ENCODE measurements around the gene RHOBTB1.
A peak's percentile ranks its signal among the peaks of the same experiment; 100 is the strongest.

The RHOBTB1 gene

DNA sequence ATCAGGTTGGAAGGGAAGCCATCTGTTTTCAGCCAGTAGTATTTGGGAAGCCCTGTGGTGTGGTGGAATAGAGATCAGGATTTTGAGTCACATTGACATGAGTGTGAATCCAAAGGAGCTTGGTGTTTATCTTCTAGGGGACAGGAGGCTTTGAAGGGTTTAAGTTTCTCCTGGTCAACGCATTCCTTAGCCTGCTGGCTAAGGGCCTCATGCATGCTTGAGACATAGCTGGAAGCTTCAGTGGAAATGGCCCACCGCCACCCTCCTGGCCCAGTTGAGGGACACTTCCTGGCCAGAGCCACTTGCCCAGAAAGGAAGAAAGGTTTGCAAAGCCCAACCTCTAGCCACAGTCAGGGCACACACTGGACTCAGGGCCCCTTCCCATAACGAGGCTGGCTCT, 94.8 kb downstream of the RHOBTB1 start:
- Histone ChIP-seq H2BK5ac (ENCODE audit: low read length) (no peak overlapping the region), H3K4ac (ENCODE audit: low read length) (no peak overlapping the region), H3K27me3 (ENCODE audit: control insufficient read depth in 3 of 3, insufficient read depth in 3 of 3, low read depth in 1 of 3, low read length in 3 of 3) (no peaks in the 10 kb centered on the region), H3K79me1 (ENCODE audit: low read depth, low read length) (no peaks in the 10 kb centered on the region), H3K23ac (ENCODE audit: low read depth, low read length, poor library complexity) (no peak overlapping the region), H3K27ac (replicated peaks; ENCODE audit: low read length) (no peak overlapping the region), H3K36me3 (replicated peaks in 1 of 2; ENCODE audit: control insufficient read depth in 2 of 2, insufficient read depth in 2 of 2, low read length in 2 of 2) (no peaks in the 10 kb centered on the region), H4K91ac (ENCODE audit: low read depth, low read length, poor library complexity) (no peak overlapping the region), H4K8ac (ENCODE audit: low read depth, low read length) (no peak overlapping the region), H2AK5ac (ENCODE audit: low read depth, low read length) (no peak overlapping the region), H3K4me3 (ENCODE audit: low read length in 2 of 2) (no peak overlapping the region), H2BK15ac (ENCODE audit: low read length) (no peak overlapping the region), H2BK12ac (ENCODE audit: low read length) (no peak overlapping the region), H3K14ac (ENCODE audit: low read length) (no peak overlapping the region), H3K4me2 (ENCODE audit: insufficient read depth, low read length, poor library complexity, severe bottlenecking) (no peak overlapping the region), H3K9me3 (replicated peaks in 1 of 2; ENCODE audit: control insufficient read depth in 2 of 2, insufficient read depth in 1 of 2, low read depth in 1 of 2, low read length in 2 of 2) (peaks cover 0 to 9% of the 10 kb centered on the region in 2 donors), H3K9ac (ENCODE audit: low read depth, low read length, poor library complexity) (no peak overlapping the region), H3K18ac (ENCODE audit: low read length) (no peak overlapping the region), H2AFZ (ENCODE audit: low read length) (no peak overlapping the region), H2BK120ac (ENCODE audit: low read depth, low read length) (no peak overlapping the region), H3K4me1 (ENCODE audit: control insufficient read depth in 2 of 2, insufficient read depth in 1 of 2, low read depth in 1 of 2, low read length in 2 of 2) (peaks cover 0 to 24% of the 10 kb centered on the region in 2 donors)
- no CpG with 5 or more reads among the region's 3 CpGs for WGBS, 2 donors (ENCODE audit: extremely low coverage in 2 of 2, insufficient read length in 2 of 2, insufficient replicate concordance in 1 of 2)
- no peak for DNase-seq (ENCODE audit: low spot score)

DNA sequence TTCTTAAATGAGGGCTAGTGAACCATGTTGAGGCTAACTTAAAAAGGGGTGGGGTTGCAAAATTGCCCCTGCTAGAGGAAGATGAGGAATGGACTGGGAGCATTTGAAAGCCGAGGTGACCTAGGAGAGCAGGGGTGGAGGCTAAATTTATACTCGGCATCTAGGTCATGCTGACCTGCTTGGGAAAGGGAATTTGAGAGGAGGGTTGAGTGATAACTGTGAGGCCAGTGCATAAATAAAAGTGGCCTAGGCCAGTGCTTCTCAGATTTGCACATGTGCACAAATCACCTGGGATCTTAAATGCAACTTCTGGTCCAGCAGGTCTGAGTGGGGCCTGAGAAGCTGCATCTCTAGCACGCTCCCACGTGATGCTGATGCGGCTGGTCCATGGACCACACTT, 95.3 kb downstream of the RHOBTB1 start:
- Histone ChIP-seq H2BK15ac (ENCODE audit: low read length) (no peak overlapping the region), H3K9ac (ENCODE audit: low read depth, low read length, poor library complexity) (no peak overlapping the region), H3K36me3 (replicated peaks in 1 of 2; ENCODE audit: control insufficient read depth in 2 of 2, insufficient read depth in 2 of 2, low read length in 2 of 2) (no peaks in the 10 kb centered on the region), H4K91ac (ENCODE audit: low read depth, low read length, poor library complexity) (no peak overlapping the region), H3K4me3 (ENCODE audit: low read length in 2 of 2) (no peak overlapping the region), H2BK5ac (ENCODE audit: low read length) (no peak overlapping the region), H3K4me1 (ENCODE audit: control insufficient read depth in 2 of 2, insufficient read depth in 1 of 2, low read depth in 1 of 2, low read length in 2 of 2) (peaks cover 0 to 20% of the 10 kb centered on the region in 2 donors), H3K4ac (ENCODE audit: low read length) (no peak overlapping the region), H3K14ac (ENCODE audit: low read length) (no peak overlapping the region), H2AFZ (ENCODE audit: low read length) (no peak overlapping the region), H4K8ac (ENCODE audit: low read depth, low read length) (no peak overlapping the region), H3K18ac (ENCODE audit: low read length) (no peak overlapping the region), H2AK5ac (ENCODE audit: low read depth, low read length) (no peak overlapping the region), H3K27ac (replicated peaks; ENCODE audit: low read length) (no peak overlapping the region), H2BK12ac (ENCODE audit: low read length) (no peak overlapping the region), H2BK120ac (ENCODE audit: low read depth, low read length) (no peak overlapping the region), H3K27me3 (ENCODE audit: control insufficient read depth in 3 of 3, insufficient read depth in 3 of 3, low read depth in 1 of 3, low read length in 3 of 3) (no peaks in the 10 kb centered on the region), H3K9me3 (replicated peaks in 1 of 2; ENCODE audit: control insufficient read depth in 2 of 2, insufficient read depth in 1 of 2, low read depth in 1 of 2, low read length in 2 of 2) (peaks cover 0 to 9% of the 10 kb centered on the region in 2 donors), H3K79me1 (ENCODE audit: low read depth, low read length) (no peaks in the 10 kb centered on the region), H3K4me2 (ENCODE audit: insufficient read depth, low read length, poor library complexity, severe bottlenecking) (no peak overlapping the region), H3K23ac (ENCODE audit: low read depth, low read length, poor library complexity) (no peak overlapping the region)
- WGBS, 2 donors (ENCODE audit: extremely low coverage in 2 of 2, insufficient read length in 2 of 2, insufficient replicate concordance in 1 of 2), result no CpG with 5 or more reads among the region's 5 CpGs
- DNase-seq (ENCODE audit: low spot score), result no peak

DNA sequence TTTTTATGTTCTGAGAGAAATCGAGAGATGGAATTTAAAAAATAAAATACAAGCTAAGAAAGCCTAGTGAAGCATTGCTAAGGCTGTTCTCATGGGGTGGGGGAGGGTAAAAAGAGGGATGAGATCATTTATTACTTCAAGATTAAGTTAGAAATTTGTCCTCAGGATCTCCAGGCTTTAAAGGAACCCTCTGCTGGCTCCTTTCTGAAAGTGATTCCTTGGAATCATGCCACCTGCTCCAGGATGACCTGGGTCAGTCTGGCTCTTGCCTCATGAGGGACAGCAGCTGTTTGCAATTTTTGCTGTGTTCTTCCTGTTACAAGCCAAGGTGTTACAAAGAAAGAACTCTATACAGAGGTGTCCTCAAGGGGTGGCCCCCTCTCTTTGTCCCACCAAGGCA, 95.9 kb downstream of the RHOBTB1 start:
- H2BK5ac ChIP-seq (ENCODE audit: low read length), result no peak overlapping the region
- no peak overlapping the region for H2BK12ac ChIP-seq (ENCODE audit: low read length)
- DNase-seq (ENCODE audit: low spot score), result no peak
- no peaks in the 10 kb centered on the region for H3K27me3 ChIP-seq (ENCODE audit: control insufficient read depth in 3 of 3, insufficient read depth in 3 of 3, low read depth in 1 of 3, low read length in 3 of 3)
- H3K9ac ChIP-seq (ENCODE audit: low read depth, low read length, poor library complexity), result no peak overlapping the region
- H3K4ac ChIP-seq (ENCODE audit: low read length), result no peak overlapping the region
- no peak overlapping the region for H2BK15ac ChIP-seq (ENCODE audit: low read length)
- no peak overlapping the region for H2BK120ac ChIP-seq (ENCODE audit: low read depth, low read length)
- no peak overlapping the region for H3K4me2 ChIP-seq (ENCODE audit: insufficient read depth, low read length, poor library complexity, severe bottlenecking)
- H3K14ac ChIP-seq (ENCODE audit: low read length), result no peak overlapping the region
- no peak overlapping the region for H3K27ac ChIP-seq (replicated peaks; ENCODE audit: low read length)
- H2AK5ac ChIP-seq (ENCODE audit: low read depth, low read length), result no peak overlapping the region
- H3K36me3 ChIP-seq (replicated peaks in 1 of 2; ENCODE audit: control insufficient read depth in 2 of 2, insufficient read depth in 2 of 2, low read length in 2 of 2), result no peaks in the 10 kb centered on the region
- peaks cover 0 to 9% of the 10 kb centered on the region in 2 donors for H3K9me3 ChIP-seq (replicated peaks in 1 of 2; ENCODE audit: control insufficient read depth in 2 of 2, insufficient read depth in 1 of 2, low read depth in 1 of 2, low read length in 2 of 2)
- no peak overlapping the region for H4K91ac ChIP-seq (ENCODE audit: low read depth, low read length, poor library complexity)
- WGBS, 2 donors (ENCODE audit: extremely low coverage in 2 of 2, insufficient read length in 2 of 2, insufficient replicate concordance in 1 of 2), result 100% methylated on average over 1 of the region's 1 CpG; no CpG with 5 or more reads in 1 of the 2 donors
- no peak overlapping the region for H2AFZ ChIP-seq (ENCODE audit: low read length)
- no peak overlapping the region for H3K4me3 ChIP-seq (ENCODE audit: low read length in 2 of 2)
- no peak overlapping the region for H3K23ac ChIP-seq (ENCODE audit: low read depth, low read length, poor library complexity)
- H3K79me1 ChIP-seq (ENCODE audit: low read depth, low read length), result no peaks in the 10 kb centered on the region
- no peak overlapping the region for H4K8ac ChIP-seq (ENCODE audit: low read depth, low read length)
- no peak overlapping the region for H3K18ac ChIP-seq (ENCODE audit: low read length)
- H3K4me1 ChIP-seq (ENCODE audit: control insufficient read depth in 2 of 2, insufficient read depth in 1 of 2, low read depth in 1 of 2, low read length in 2 of 2), result peaks cover 0 to 15% of the 10 kb centered on the region in 2 donors

DNA sequence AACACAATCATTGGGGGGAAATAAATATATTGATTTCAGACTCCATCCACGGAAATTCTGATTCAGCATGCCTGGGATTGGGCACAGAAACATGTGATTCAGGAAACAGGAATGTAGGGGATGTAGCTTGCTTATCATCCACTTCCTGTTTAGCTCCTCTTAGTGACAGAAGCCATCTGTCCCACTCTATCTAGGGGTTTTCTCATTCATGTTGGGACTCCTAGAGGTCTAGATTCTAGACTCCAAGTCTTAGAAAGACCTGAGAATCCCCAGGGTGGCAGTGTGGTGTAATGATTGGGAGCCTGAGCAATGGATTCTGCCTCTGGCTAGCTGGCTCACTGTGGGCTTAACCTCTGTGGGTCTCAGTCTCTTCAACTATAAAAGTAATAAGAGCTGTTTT, 97.8 kb downstream of the RHOBTB1 start:
- Histone ChIP-seq H3K27ac (replicated peaks; ENCODE audit: low read length) (no peak overlapping the region), H2BK15ac (ENCODE audit: low read length) (no peak overlapping the region), H2BK5ac (ENCODE audit: low read length) (no peak overlapping the region), H3K36me3 (replicated peaks in 1 of 2; ENCODE audit: control insufficient read depth in 2 of 2, insufficient read depth in 2 of 2, low read length in 2 of 2) (no peaks in the 10 kb centered on the region), H2BK12ac (ENCODE audit: low read length) (no peak overlapping the region), H2BK120ac (ENCODE audit: low read depth, low read length) (no peak overlapping the region), H3K4me1 (ENCODE audit: control insufficient read depth in 2 of 2, insufficient read depth in 1 of 2, low read depth in 1 of 2, low read length in 2 of 2) (no peaks in the 10 kb centered on the region), H2AK5ac (ENCODE audit: low read depth, low read length) (no peak overlapping the region), H3K79me1 (ENCODE audit: low read depth, low read length) (no peaks in the 10 kb centered on the region), H4K8ac (ENCODE audit: low read depth, low read length) (no peak overlapping the region), H3K14ac (ENCODE audit: low read length) (no peak overlapping the region), H3K23ac (ENCODE audit: low read depth, low read length, poor library complexity) (no peak overlapping the region), H3K4ac (ENCODE audit: low read length) (no peak overlapping the region), H2AFZ (ENCODE audit: low read length) (peak overlapping the region; percentile 27), H3K9me3 (replicated peaks in 1 of 2; ENCODE audit: control insufficient read depth in 2 of 2, insufficient read depth in 1 of 2, low read depth in 1 of 2, low read length in 2 of 2) (peaks cover 0 to 8% of the 10 kb centered on the region in 2 donors), H3K18ac (ENCODE audit: low read length) (no peak overlapping the region), H3K4me2 (ENCODE audit: insufficient read depth, low read length, poor library complexity, severe bottlenecking) (no peak overlapping the region), H3K9ac (ENCODE audit: low read depth, low read length, poor library complexity) (no peak overlapping the region), H3K27me3 (ENCODE audit: control insufficient read depth in 3 of 3, insufficient read depth in 3 of 3, low read depth in 1 of 3, low read length in 3 of 3) (no peaks in the 10 kb centered on the region), H4K91ac (ENCODE audit: low read depth, low read length, poor library complexity) (no peak overlapping the region), H3K4me3 (ENCODE audit: low read length in 2 of 2) (no peak overlapping the region)
- WGBS, 2 donors (ENCODE audit: extremely low coverage in 2 of 2, insufficient read length in 2 of 2, insufficient replicate concordance in 1 of 2), result no CpG with 5 or more reads among the region's 1 CpG
- no peak for DNase-seq (ENCODE audit: low spot score)

All from neuronal stem cell (in vitro differentiated cells).